PC-3 (cell line): ENCODE measurements around the gene MAP3K8.

Source experiments
- CTCF ChIP-seq: fragments of 300-600 bp; sonication (generic); conservative IDR thresholded peaks from 2 replicates; pipeline ENCODE4 v1.5.1; 2017; ENCODE audit warnings: antibody characterized with exemption, low read depth, mild to moderate bottlenecking, low read length
- EZH2 ChIP-seq: fragments of 300-600 bp; sonication (generic); IDR thresholded peaks from one replicate; pipeline ENCODE4 v1.6.1; 2017; ENCODE audit warnings: antibody characterized with exemption, mild to moderate bottlenecking, low read length; ENCODE audit not compliant: unreplicated experiment

DNA sequence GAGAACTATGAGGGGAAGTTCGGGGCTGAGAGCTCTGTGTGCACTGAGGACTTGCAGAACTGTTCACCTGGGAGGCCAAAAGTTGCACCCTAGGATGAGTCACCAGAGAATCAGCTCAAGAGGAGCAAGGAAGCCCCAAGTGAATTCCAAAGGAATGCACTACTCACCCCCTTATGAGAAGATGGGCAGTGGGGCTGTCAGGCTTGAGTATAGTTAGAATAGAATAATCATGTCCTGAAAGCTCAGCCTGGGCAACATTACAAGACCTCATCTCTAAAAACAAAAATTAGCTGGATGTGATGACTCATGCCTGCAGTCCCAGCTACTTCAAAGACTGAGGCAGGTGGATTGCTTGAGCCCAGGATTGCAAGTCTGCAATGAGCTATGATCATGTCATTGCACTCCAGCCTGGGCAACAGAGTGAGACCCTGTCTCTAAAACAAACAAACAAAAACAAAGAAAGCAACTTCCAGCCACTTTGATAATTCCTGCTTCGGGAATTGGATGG, 30.0 kb downstream of the MAP3K8 start:
- TF ChIP-seq CTCF = no peak
- no peak for TF ChIP-seq EZH2
